ENCODE results near the gene GRM3. TPM values are rescaled to one million over a fixed set of nuclear protein-coding genes. Genes with fewer than 3 reads are reported as not detected.

GRM3 gene
- not detected in 2 replicates for total RNA-seq

GRCh38 chr7:86643561-86644281, at the start of gene GRM3:
GRM3 (plus strand) TSS chr7:86643909; CDS start chr7:86765146, 121,237 bp downstream.

